ENCODE data around the gene ZNF689.
"Not testable (repeated sequence)": the region's sequence is repeated elsewhere in the genome, so short reads cannot be mapped to it uniquely, and the experiment has no call there.

Gene ZNF689

GRCh38 chr16:30600215-30600614, 10.0 kb downstream of the ZNF689 start:
- DNase-seq (ENCODE audit: low read depth in 3 of 3) = no peak

GRCh38 chr16:30592871-30593270, 17.3 kb downstream of the ZNF689 start:
- no peak for DNase-seq (ENCODE audit: low read depth in 3 of 3)

- not testable (repeated sequence) for DNase-seq (ENCODE audit: low read depth in 3 of 3)
Measured at GRCh38 chr16:30590869-30591268, 19.3 kb downstream of the ZNF689 start.

GRCh38 chr16:30589582-30589981, 20.6 kb downstream of the ZNF689 start:
- not testable (repeated sequence) for DNase-seq (ENCODE audit: low read depth in 3 of 3)

GRCh38 chr16:30588651-30589050, 21.5 kb downstream of the ZNF689 start:
- no peak for DNase-seq (ENCODE audit: low read depth in 3 of 3)

- peak; percentile 80 to 92 (median 89) for DNase-seq (ENCODE audit: low read depth in 3 of 3)
Measured at GRCh38 chr16:30585400-30586191, 24.6 kb downstream of the ZNF689 start, which contains the start of gene ZNF785. Gene ZNF785, minus strand, starts transcription at chr16:30585697. Its CDS starts 86 bp downstream, at chr16:30585611.

GRCh38 chr16:30585022-30585399, 25.2 kb downstream of the ZNF689 start:
- DNase-seq (ENCODE audit: low read depth in 3 of 3) = peak in 1 of 3 experiments; percentile 17

GRCh38 chr16:30582611-30583340, 27.4 kb downstream of the ZNF689 start:
- DNase-seq (ENCODE audit: low read depth in 3 of 3) = no peak

- DNase-seq (ENCODE audit: low read depth in 3 of 3) = no peak
Measured at GRCh38 chr16:30581457-30581856, 28.7 kb downstream of the ZNF689 start.

- no peak for DNase-seq (ENCODE audit: low read depth in 3 of 3)
Measured at GRCh38 chr16:30574678-30575077, 35.5 kb downstream of the ZNF689 start.

- DNase-seq (ENCODE audit: low read depth in 3 of 3) = peak; percentile 86 to 91 (median 86)
Measured at GRCh38 chr16:30571445-30572322, 38.5 kb downstream of the ZNF689 start, which contains the start of gene ZNF688. Gene ZNF688, minus strand, starts transcription at chr16:30571714. Its CDS starts 85 bp downstream, at chr16:30571629.

- DNase-seq (ENCODE audit: low read depth in 3 of 3) = no peak
Measured at GRCh38 chr16:30570636-30571444, 39.3 kb downstream of the ZNF689 start.

- no peak for DNase-seq (ENCODE audit: low read depth in 3 of 3)
Measured at GRCh38 chr16:30569746-30570635, 40.2 kb downstream of the ZNF689 start.

- no peak for DNase-seq (ENCODE audit: low read depth in 3 of 3)
Measured at GRCh38 chr16:30569281-30569680, 40.9 kb downstream of the ZNF689 start.

GRCh38 chr16:30567991-30568638, 42.1 kb downstream of the ZNF689 start:
- DNase-seq (ENCODE audit: low read depth in 3 of 3) = no peak

- DNase-seq (ENCODE audit: low read depth in 3 of 3) = peak; percentile 32 to 65 (median 62)
Measured at GRCh38 chr16:30567160-30567990, 42.8 kb downstream of the ZNF689 start.

GRCh38 chr16:30566531-30566930, 43.7 kb downstream of the ZNF689 start:
- no peak for DNase-seq (ENCODE audit: low read depth in 3 of 3)

GRCh38 chr16:30565984-30566383, 44.2 kb downstream of the ZNF689 start:
- DNase-seq (ENCODE audit: low read depth in 3 of 3) = no peak

Measured in stimulated activated CD4-positive, alpha-beta T cell treated with anti-CD3 and anti-CD28 coated beads, TNF-alpha, amount 100 ng/mL, for 24 hours (primary cell).